ENCODE measurements around the gene DNAH6. TPM values are rescaled to one million over a fixed set of nuclear protein-coding genes. Genes with fewer than 3 reads are reported as not detected.

Gene DNAH6
- total and polyA plus RNA-seq, 11 donors: 0.05 to 0.75 (median 0.10) TPM; not detected in 2

GRCh38 chr2:84727315-84727714, 211.0 kb downstream of the DNAH6 start:
- no peak for DNase-seq
- intact Hi-C loops (cut with DNase I): no loop called here
- H3K27me3 ChIP-seq: no peaks in the 10 kb centered on the region
- TF ChIP-seq CTCF (IDR thresholded peaks at IDR 0.05) (no peak), POLR2A (IDR thresholded peaks at IDR 0.05) (no peak)
- no peak overlapping the region for H3K4me3 ChIP-seq
- ATAC-seq: no peak
- no peaks in the 10 kb centered on the region for H3K36me3 ChIP-seq
- H3K4me1 ChIP-seq: no peaks in the 10 kb centered on the region
- no peak overlapping the region for H3K27ac ChIP-seq
- WGBS, 4 donors: 73 to 91% (median 88%) methylated on average over 1 of the region's 1 CpG
- no peaks in the 10 kb centered on the region for H3K9me3 ChIP-seq

DNA sequence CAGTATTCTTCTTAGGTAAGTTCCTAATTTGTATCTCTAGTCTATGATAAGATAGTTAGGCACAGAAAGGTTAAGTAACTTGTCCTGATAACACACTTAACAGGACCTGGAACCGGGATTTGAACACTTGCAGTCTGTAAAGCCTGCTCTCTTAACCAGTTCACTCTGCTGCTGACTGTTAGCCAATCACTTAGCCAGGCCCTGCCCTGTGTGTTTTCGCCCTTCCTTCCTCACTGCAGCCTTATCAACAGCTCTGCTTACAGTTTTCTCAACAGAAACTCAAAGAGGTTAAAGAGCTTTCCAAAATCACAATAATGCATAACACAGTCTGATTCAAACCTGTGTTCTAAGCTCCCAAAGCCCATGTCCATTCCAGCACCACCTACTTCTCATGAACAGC, 212.9 kb downstream of the DNAH6 start:
- H3K27ac ChIP-seq: no peak overlapping the region
- no peak overlapping the region for H3K4me3 ChIP-seq
- 48 to 51% (median 49%) methylated on average over 2 of the region's 2 CpGs for WGBS, 4 donors
- no peaks in the 10 kb centered on the region for H3K4me1 ChIP-seq
- H3K9me3 ChIP-seq: no peaks in the 10 kb centered on the region
- H3K27me3 ChIP-seq: no peaks in the 10 kb centered on the region
- DNase-seq (no peak), ATAC-seq (no peak)
- no peaks in the 10 kb centered on the region for H3K36me3 ChIP-seq
- intact Hi-C loops (cut with DNase I): loop anchor here in 1 of 10 donors (2.0 kb wide), 1 partner anchor 14 kb away; no protein-coding TSS in a partner anchor
- no peak for TF ChIP-seq POLR2A (IDR thresholded peaks at IDR 0.05)

DNA sequence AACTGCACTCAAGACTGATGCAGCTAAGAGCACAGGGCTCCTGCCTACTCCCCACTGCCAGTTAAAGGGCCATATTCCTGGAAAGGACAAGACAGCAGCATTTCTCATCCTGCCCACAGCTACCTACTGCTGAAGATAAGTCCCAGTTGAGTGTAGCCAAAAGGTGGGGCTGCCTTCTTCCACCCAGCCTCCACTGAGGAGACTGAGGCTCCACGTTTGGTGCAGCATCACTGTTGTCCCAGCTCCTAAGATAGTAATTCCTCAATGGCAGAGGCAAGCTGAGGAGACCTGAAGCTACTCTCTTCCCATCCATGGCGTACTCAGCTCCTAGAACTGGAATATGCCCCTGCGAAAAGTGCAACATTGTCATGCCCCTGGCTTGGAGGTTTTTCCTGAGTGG, 214.9 kb downstream of the DNAH6 start:
- WGBS, 4 donors: 67 to 81% (median 73%) methylated on average over 2 to 3 of the region's 3 CpGs
- peaks cover 0 to 7% (median 0%) of the 10 kb centered on the region in 12 donors for H3K9me3 ChIP-seq
- ATAC-seq: no peak
- H3K4me3 ChIP-seq: no peak overlapping the region
- H3K27me3 ChIP-seq: no peaks in the 10 kb centered on the region
- intact Hi-C loops (cut with DNase I): no loop called here
- H3K4me1 ChIP-seq: no peaks in the 10 kb centered on the region
- no peaks in the 10 kb centered on the region for H3K36me3 ChIP-seq
- H3K27ac ChIP-seq: no peak overlapping the region
- DNase-seq: no peak
- TF ChIP-seq POLR2A (IDR thresholded peaks at IDR 0.05) (no peak), CTCF (IDR thresholded peaks at IDR 0.05) (no peak)

GRCh38 chr2:84732897-84733778, 216.8 kb downstream of the DNAH6 start:
- Histone ChIP-seq H3K27me3 (no peaks in the 10 kb centered on the region), H3K36me3 (no peaks in the 10 kb centered on the region), H3K4me3 (no peak overlapping the region), H3K27ac (no peak overlapping the region), H3K4me1 (no peaks in the 10 kb centered on the region), H3K9me3 (peaks cover 0 to 14% (median 0%) of the 10 kb centered on the region in 12 donors)
- no peak for ATAC-seq
- no peak for DNase-seq
- no peak for TF ChIP-seq CTCF (IDR thresholded peaks at IDR 0.05)
- no peak for TF ChIP-seq POLR2A (IDR thresholded peaks at IDR 0.05)
- intact Hi-C loops (cut with DNase I): no loop called here
- WGBS, 4 donors: 79 to 83% (median 81%) methylated on average over 6 of the region's 6 CpGs

All from heart left ventricle (tissue), 16 donors.